Right ventricle myocardium superior (tissue), 1 donor: ENCODE results near the gene HDAC4. TPM values are rescaled to one million over a fixed set of nuclear protein-coding genes. Genes with fewer than 3 reads are reported as not detected.
A peak's percentile ranks its signal among the peaks of the same experiment; 100 is the strongest.

Source experiments
- ATAC-seq: fragments of 200-7000 bp; cut with Tn5 transposase; one replicate; pipeline ENCODE4 v1.9.1; 2020; ENCODE audit warnings: mild to moderate bottlenecking; ENCODE audit not compliant: poor library complexity
- DNase-seq: peaks from one replicate; pipeline ENCODE4 v3.0.0-alpha.2; 2020
- intact Hi-C: fragments of 100-400 bp; cut with DNase I; formaldehyde crosslinking; loops from one replicate; pipeline ENCODE4 v1.11.2; 2022
- total RNA-seq: library from RNA; stranded (reverse); fragmentation: NEBNext Ultra II Directional; extraction: Animal tissue kit (Norgen Biotek cat#: 25700); gene quantifications from one replicate; pipeline ENCODE4 v1.2.1, GENCODE V29; 2021
- donor health status: DM: no; HTN: yes; CAD: no; lungs with severe emphysema.

Gene HDAC4
- total RNA-seq, 1 donor from 2014 or later = 24.9 TPM

DNA sequence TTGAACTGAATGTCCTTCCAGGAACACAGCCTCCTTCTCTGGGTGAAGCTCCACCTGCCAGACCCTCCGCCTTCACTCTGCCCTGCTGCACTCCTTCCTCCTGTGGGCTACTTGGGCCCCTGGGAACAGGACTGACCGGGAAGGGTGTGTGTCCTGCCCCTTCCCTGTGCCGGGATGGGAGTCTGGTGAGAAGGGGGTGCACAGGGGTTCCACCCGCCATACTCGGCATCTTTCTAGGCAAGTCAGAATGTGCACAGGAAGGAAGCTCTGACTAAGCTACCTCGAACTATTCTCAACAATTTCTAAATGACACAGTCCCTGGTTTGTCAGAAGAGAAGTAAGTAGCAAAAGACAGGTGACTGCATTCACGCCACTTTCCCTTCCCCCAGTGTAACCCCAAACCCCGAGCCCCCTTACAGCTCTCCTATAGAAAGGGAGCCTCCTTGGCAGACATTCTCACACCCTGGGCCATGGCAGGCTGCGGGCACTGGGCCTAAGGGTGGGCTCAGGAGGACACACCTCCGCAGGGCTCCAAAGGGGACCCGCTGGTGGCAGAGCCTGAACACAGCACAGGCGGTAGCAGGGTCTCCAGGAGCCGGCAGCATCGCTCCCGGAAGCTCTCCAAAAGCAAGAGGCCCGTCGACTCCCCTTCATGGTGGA, 184.1 kb downstream of the HDAC4 start:
- intact Hi-C loops = no loop called here
- peak; percentile 33 for DNase-seq
- ATAC-seq = no peak

DNA sequence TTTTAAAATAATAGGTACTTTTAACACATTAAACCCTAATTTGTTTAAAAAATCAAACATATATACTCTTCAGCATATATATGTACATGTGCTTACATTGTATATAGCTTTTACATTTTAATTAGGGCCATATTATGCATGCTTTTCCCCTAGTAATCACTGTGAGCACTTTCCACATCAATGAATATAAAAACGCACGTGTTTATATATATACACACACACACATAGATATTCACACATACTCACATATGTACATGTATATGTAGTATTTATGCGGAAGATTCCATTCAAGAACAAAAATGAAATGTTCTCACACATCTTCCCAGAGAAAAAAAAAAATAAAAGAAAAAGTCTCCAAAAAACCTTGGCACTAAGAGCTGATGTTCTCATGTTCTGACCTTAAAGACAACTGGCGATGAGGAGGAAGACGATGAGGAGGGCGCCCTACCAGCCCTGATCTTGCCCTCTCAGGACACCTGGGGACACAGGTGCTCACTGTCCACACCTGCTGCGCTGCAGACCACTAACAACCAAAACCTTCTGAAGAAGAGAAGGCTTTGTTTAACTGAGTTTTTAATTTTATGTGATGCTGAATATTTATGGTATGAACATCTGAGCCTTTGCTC, 184.7 kb downstream of the HDAC4 start:
- ATAC-seq (no peak), DNase-seq (peak; percentile 20)
- intact Hi-C loops = no loop called here

GRCh38 chr2:239215136-239215925, 185.5 kb downstream of the HDAC4 start:
- DNase-seq = peak; percentile 40
- intact Hi-C loops = no loop called here
- ATAC-seq = no peak

- intact Hi-C loops = no loop called here
- ATAC-seq (no peak), DNase-seq (no peak)
Measured at GRCh38 chr2:239214725-239215124, 186.1 kb downstream of the HDAC4 start.

- no peak for ATAC-seq
- intact Hi-C loops = no loop called here
- DNase-seq = no peak
Measured at GRCh38 chr2:239213643-239214101, 187.1 kb downstream of the HDAC4 start.

DNA sequence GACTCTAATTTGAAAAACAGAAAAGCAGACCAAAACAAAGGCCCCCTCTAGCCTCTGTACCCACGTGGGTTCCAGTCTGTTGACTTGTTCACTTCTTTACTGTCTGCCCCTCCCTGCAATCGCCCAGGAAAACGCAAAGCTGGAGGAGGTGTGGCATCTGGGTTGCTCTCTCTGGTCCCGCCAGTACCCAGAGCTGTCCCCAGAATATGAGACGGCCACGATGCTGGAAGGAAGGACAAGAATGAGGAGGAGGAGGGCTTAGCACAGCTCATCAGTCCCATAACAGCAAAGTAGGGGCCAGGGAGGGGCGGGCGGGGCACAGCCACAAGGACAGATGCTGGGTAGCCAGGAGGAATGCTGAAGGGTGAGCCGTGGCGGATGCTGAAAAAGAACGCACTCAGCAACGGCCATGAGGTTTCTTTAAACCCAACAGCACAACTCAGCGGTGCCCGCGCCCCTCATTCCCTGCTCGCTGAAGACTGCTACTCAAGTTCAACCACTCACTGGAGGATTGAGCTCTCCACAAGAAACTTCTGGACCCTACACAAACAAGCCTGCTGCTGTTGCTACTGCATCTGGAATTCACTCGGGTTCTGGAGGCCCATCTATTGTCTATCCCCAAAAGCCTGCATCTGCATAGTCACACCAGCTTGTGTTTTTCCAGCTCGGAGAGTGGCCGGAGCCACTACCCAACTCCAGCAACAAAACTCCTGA, 187.7 kb downstream of the HDAC4 start:
- peak; percentile 6 for ATAC-seq
- DNase-seq = peak; percentile 29
- intact Hi-C loops = no loop called here

GRCh38 chr2:239212121-239212928, 188.5 kb downstream of the HDAC4 start:
- DNase-seq = peak; percentile 29
- ATAC-seq = peak; percentile 30
- intact Hi-C loops = no loop called here

DNA sequence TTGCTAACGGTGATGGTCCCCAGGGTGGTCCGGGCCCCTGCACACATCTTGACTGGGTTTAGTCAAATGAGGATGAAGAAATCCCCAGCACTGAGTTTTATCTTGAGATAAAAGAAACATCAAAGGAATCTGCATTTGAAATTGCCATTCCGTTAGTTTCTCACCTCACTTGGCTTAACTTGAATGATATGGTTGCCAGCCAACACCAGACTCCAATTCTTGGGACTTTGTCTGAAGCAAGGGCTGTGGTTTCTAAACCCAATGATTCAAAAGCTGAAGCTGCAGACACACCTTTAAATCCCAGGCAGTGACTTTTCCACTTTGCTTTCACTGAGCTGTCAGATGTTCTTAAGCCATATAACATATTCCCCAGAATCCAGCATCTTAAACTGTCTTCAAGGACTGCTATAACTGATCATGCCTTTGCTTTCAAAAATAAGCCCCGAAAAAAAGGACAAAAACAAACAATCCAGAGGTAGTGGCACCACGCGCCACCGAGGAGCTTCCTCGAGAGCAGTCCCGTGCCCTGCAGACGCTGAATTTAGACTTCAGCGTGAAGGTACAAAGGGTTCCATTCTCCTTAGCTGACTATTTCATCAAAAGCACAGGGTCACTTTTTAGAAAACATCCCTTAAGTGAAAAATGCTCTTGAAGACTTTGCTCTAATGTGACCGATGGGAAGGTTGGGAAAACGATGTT, 189.3 kb downstream of the HDAC4 start:
- DNase-seq = no peak
- ATAC-seq = peak; percentile 20
- intact Hi-C loops = no loop called here

DNA sequence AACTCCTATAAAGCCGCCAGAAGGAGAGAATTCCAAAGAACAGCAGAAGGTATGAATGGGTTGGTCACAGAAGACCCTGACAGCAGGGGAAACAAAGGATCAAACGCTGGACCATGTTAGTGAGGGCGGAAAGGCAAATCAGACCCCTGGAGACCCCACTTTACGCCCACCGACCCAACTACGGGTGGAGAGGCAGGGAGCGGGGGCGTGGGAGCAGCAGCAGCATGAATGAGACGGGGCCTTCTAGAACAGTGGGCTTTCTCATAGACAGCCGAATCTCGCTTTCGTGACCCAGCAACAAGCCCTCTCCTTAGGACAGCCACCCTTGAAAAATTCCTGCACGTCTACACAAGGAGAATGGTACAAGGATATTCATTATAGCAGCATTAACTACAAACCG, 191.0 kb downstream of the HDAC4 start:
- intact Hi-C loops = no loop called here
- DNase-seq = peak; percentile 10
- no peak for ATAC-seq

- DNase-seq = no peak
- ATAC-seq = no peak
- intact Hi-C loops = no loop called here
Measured at GRCh38 chr2:239208465-239209180, 192.2 kb downstream of the HDAC4 start.

DNA sequence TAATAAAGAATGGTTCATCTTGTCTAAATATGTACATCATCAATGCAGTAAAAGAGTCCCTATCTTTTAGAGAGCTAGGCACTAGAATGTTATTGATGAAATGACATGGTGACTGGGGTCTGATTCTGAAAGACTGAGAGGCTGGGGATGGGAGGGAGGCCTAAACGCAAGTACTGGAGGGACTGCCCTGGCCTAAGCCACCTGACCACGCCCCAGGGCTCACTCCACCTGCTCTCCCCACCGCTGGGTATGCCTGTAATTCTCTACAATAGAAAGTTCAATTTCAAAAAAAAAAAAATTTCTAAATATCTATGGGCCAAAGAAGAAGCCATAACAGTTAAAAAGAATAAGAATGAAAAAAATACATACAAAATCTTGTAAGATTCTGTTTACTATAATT, 194.0 kb downstream of the HDAC4 start:
- DNase-seq = no peak
- intact Hi-C loops = no loop called here
- no peak for ATAC-seq

DNA sequence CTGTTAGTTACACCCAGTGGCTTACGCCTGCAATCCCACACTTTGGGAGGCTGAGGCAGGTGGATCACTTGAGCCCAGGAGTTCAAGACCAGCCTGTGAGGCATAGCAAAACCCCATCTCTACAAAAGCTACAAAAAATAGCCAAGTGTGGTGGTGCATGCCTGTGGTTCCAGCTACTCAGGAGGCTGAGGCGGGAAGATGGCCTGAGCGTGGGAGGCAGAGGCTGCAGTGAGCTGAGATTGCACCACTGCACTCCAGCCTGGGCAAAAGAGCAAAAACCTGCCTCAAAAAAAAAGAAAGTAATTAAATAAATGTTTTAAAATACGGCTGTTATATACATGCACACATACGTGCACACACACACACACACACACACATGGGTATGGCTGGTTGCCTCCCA, 194.8 kb downstream of the HDAC4 start:
- DNase-seq = no peak
- intact Hi-C loops = no loop called here
- ATAC-seq = no peak

DNA sequence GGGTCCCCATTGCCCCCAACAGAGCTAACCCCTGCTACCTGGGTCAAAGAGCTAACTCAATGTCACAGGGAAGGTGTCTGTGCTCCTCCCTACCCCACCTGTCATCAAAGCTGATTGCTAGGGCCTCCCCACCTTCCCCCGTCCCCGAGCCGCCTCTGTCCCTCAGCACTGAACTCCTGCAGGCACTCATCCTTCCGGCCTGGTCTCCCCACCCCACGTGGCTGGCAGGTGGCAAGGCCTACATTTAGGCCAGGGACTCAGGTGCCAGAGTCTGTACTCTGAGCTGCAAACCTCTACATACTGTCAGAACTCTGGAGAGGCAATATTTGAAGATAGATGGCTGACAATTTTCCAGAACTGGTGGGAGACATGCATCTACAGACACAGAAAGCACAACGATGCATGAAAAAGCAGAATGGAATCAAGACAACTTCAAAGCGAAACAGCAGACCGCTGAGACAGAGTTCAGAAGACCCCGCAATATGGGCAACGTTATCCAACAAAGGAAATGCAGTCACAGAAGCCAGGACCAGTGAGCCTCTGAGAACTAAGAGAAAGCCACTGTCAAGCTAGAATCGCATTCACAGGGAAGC, 195.8 kb downstream of the HDAC4 start:
- intact Hi-C loops = no loop called here
- DNase-seq (no peak), ATAC-seq (no peak)

DNA sequence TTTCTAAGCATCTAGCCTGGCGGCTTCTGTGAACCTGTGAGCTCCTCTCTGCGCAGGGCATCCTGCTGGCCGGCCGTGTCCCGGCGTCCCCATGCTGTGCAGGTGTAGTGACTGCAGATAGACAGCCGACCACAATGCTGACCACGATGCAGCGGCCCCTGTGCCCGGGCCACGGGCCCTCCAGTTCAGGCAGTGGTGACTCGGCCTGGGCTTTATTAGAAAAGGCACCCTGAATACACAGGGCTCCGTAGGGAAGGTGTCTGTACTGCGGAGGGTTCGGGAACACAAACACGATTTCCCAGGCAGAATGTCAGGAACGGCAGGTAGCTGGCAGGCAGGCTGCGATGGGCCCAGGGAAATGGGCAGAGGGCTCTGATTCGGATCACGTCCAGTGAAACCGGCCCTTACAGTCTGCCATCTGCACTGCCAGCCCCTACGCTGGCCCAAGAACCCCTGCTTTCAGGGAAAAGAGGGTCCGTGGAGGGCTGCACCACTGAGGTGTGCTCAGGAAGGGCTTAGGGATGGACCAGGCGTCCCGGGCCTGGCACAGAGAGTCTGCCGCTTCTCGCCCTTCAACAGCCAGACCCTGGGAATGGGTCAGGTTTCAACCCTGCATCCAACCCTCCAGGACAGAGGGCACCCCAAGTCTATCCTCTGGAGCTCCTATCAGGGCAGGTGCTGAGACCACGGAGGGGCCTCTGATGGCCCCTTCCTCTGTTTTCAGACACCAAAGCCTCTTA, 196.5 kb downstream of the HDAC4 start:
- no peak for DNase-seq
- ATAC-seq = no peak
- intact Hi-C loops = no loop called here

DNA sequence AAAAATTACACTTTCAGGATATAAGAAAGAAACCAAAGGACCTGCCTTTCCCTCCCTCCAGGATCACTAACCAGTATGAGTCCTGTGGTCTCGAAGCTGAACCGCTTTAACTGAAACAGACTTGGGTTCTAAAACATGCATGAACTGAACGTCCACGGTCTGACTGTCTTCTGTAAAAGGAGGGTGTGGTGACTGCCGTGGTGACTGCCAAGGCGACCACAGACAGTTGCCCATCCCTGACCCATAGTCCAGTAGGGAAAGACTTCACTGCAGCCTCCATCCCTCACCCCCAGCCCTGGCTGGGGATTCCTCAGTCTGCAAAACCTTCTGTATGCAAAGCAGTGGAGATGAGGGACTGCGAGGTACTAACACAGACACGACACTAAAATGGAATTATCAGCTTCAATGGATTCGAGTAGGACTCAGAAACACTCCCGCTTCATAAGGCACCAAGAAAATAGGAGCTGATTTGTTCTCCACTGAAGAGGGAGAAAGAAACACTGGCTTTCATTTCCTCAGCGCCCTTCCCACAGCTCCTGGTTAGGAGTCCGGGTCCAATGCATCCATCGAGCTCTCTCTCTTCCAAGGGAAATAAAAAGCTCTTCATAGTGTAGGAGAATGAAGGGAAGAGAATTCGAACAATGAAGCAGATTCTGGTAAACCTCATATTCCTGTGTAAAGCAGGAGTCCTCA, 197.2 kb downstream of the HDAC4 start:
- DNase-seq (no peak), ATAC-seq (no peak)
- intact Hi-C loops = no loop called here

- intact Hi-C loops = no loop called here
- ATAC-seq (no peak), DNase-seq (no peak)
Measured at GRCh38 chr2:239202836-239203235, 198.0 kb downstream of the HDAC4 start.
